Measurements from ENCODE around the gene MGAT1. TPM values are rescaled to one million over a fixed set of nuclear protein-coding genes. Genes with fewer than 3 reads are reported as not detected.
"Not testable (repeated sequence)": the region's sequence is repeated elsewhere in the genome, so short reads cannot be mapped to it uniquely, and the experiment has no call there.

Gene MGAT1
- total and polyA plus RNA-seq, 2 of the 8 experiments (the other 6 are each of a cell fraction or from before 2014, with no cell fraction given) = 66.8 to 77.0 TPM

DNA sequence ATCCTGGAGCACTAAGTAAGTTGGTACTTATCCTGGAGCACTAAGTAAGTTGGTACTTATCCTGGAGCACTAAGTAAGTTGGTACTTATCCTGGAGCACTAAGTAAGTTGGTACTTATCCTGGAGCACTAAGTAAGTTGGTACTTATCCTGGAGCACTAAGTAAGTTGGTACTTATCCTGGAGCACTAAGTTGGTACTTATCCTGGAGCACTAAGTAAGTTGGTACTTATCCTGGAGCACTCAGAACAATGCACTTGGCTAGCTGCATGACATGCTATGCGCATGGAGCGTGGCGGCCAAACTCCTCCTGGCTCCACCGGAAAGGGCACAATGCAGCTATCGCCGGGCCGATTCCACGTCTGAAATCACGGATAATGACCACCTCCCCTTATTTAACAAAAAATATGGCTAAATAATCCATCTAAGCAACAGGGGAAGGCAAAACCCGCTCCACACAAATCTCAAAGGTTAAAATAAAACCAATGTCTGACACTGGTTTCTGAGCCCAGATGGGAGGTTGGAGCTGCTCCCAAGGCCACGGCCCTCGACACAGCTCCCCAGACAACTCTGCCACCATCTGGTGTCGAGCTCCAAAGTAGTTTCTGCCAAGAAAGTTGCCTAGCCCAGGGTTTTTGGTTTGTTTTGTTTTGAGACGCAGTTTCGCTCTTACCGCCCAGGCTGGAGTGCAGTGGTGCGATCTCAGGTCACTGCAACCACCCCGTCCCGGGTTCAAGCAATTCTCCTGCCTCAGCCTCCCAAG lies 13.8 kb downstream of the MGAT1 start:
- DNase-seq (ENCODE audit: low read depth in 1 of 2, low spot score in 2 of 2); H3K23ac ChIP-seq (ENCODE audit: insufficient read length); H2AK5ac ChIP-seq (ENCODE audit: low read depth, low read length); H3K4ac ChIP-seq (replicated peaks; ENCODE audit: insufficient read length, low read depth, low read length); H4K91ac ChIP-seq (replicated peaks; ENCODE audit: insufficient read length, low read length); H3K27ac ChIP-seq (ENCODE audit: low read depth, low read length); H3K9ac ChIP-seq (replicated peaks in 1 of 4; ENCODE audit: extremely low read depth in 1 of 4, low read depth in 3 of 4, low read length in 3 of 4); H3K4me2 ChIP-seq (ENCODE audit: insufficient read depth in 1 of 2, low read depth in 2 of 2, low read length in 2 of 2); H4K5ac ChIP-seq (ENCODE audit: insufficient read length, low read depth, low read length); H3K23me2 ChIP-seq (ENCODE audit: low read depth, low read length); FAIRE-seq; H3K27me3 ChIP-seq (replicated peaks in 1 of 4; ENCODE audit: control insufficient read depth in 3 of 4, extremely low read depth in 1 of 4, insufficient read depth in 3 of 4, low read length in 3 of 4); H3K18ac ChIP-seq (ENCODE audit: extremely low read depth, low read length); H2AFZ ChIP-seq (ENCODE audit: low read length); H3K9me3 ChIP-seq (ENCODE audit: insufficient read depth in 2 of 2, low read depth in 1 of 2, low read length in 1 of 2); H3K4me3 ChIP-seq (ENCODE audit: extremely low read depth in 1 of 4, insufficient read depth in 2 of 4, low read depth in 3 of 4, low read length in 4 of 4); H3K14ac ChIP-seq (ENCODE audit: insufficient read length); H2BK20ac ChIP-seq (ENCODE audit: low read length); H4K8ac ChIP-seq (ENCODE audit: extremely low read depth, insufficient read depth, low read length); H2BK5ac ChIP-seq (ENCODE audit: low read depth, low read length); H3K56ac ChIP-seq (replicated peaks; ENCODE audit: insufficient read length, low read depth, low read length); H2BK120ac ChIP-seq (replicated peaks; ENCODE audit: low read depth, low read length): not testable (repeated sequence)
- Histone ChIP-seq H2BK12ac (ENCODE audit: low read depth, low read length) (0 out of 2 replicates have a peak overlapping the region, but pooled peaks have one; percentile 84), H3K79me2 (ENCODE audit: control insufficient read depth in 1 of 2, insufficient read depth in 2 of 2, low read length in 2 of 2) (peaks cover 0 to 14% of the 10 kb centered on the region in 2 experiments; a peak in 2 of 4 replicates), H4K20me1 (replicated peaks in 1 of 2; ENCODE audit: control insufficient read depth in 1 of 2, insufficient read depth in 2 of 2, low read length in 2 of 2) (peaks cover 0 to 16% of the 10 kb centered on the region in 2 experiments), H2BK15ac (ENCODE audit: low read length) (peak overlapping the region; percentile 2; the same call in 1 of the 2 replicates), H3K36me3 (ENCODE audit: control insufficient read depth in 2 of 4, insufficient read depth in 4 of 4, low read length in 3 of 4) (peaks cover 2 to 13% (median 11%) of the 10 kb centered on the region in 4 experiments; a peak in 6 of 8 replicates), H3K4me1 (replicated peaks in 1 of 4; ENCODE audit: control insufficient read depth in 3 of 4, insufficient read depth in 4 of 4, low read length in 3 of 4) (peaks cover 17 to 34% (median 26%) of the 10 kb centered on the region in 4 experiments), H3K79me1 (ENCODE audit: low read depth, low read length) (peaks cover 12% of the 10 kb centered on the region)
- ChIA-PET CTCF (ENCODE audit: partially characterized antibody) (interaction anchor here (0.6 to 10.6 kb wide), 10 partner anchors 8 to 310 kb away, joined by 3 to 99 read pairs (median 4); partner anchors contain the start of gene MGAT1), POLR2A (ENCODE audit: partially characterized antibody) (interaction anchor here (0.6 to 1.9 kb wide), 3 partner anchors 20 to 271 kb away, joined by 3 to 8 read pairs (median 4); no protein-coding TSS in a partner anchor)
- WGBS, 2 experiments (ENCODE audit: extremely low coverage in 1 of 2, insufficient coverage in 1 of 2, insufficient read length in 1 of 2, insufficient replicate concordance in 2 of 2, low coverage in 1 of 2, low lambda C conversion rate in 2 of 2, missing lambda C conversion rate in 1 of 2) = 93% methylated on average over 19 of the region's 19 CpGs; no CpG with 5 or more reads in 1 of the 2 experiments
